ENCODE data around the gene UMODL1. TPM values are rescaled to one million over a fixed set of nuclear protein-coding genes. Genes with fewer than 3 reads are reported as not detected.

UMODL1 gene
- total RNA-seq, 3 donors from 2014 or later: 0.14 to 0.90 (median 0.16) TPM

GRCh38 chr21:42117967-42118780 lies 47.1 kb downstream of the UMODL1 start:
- H3K9me3 ChIP-seq: no peaks in the 10 kb centered on the region
- H3K4me1 ChIP-seq (ENCODE audit: low read depth): peaks cover 6% of the 10 kb centered on the region
- H3K36me3 ChIP-seq (ENCODE audit: low read depth): no peaks in the 10 kb centered on the region
- no peak overlapping the region for H3K4me3 ChIP-seq
- no peak for TF ChIP-seq CTCF (IDR thresholded peaks at IDR 0.05)
- intact Hi-C loops (cut with DNase I, micrococcal nuclease): loop anchor here (5.0 kb wide), 1 partner anchor 301 kb away; no protein-coding TSS in a partner anchor
- DNase-seq (no peak), ATAC-seq (no peak)

- Histone ChIP-seq H3K36me3 (ENCODE audit: low read depth) (no peaks in the 10 kb centered on the region), H3K4me3 (no peak overlapping the region), H3K4me1 (ENCODE audit: low read depth) (peaks cover 6% of the 10 kb centered on the region), H3K9me3 (no peaks in the 10 kb centered on the region)
- no peak for TF ChIP-seq CTCF (IDR thresholded peaks at IDR 0.05)
- ATAC-seq (no peak), DNase-seq (no peak)
- intact Hi-C loops (cut with DNase I, micrococcal nuclease): loop anchor here (5.0 kb wide), 1 partner anchor 302 kb away; no protein-coding TSS in a partner anchor
These were observed 47.8 kb downstream of the UMODL1 start for GRCh38 chr21:42118901-42119300.

GRCh38 chr21:42120101-42120902 lies 49.2 kb downstream of the UMODL1 start:
- DNase-seq (no peak), ATAC-seq (peak; percentile 39)
- Histone ChIP-seq H3K36me3 (ENCODE audit: low read depth) (no peaks in the 10 kb centered on the region), H3K4me3 (no peak overlapping the region), H3K4me1 (ENCODE audit: low read depth) (peaks cover 6% of the 10 kb centered on the region), H3K9me3 (no peaks in the 10 kb centered on the region)
- no peak for TF ChIP-seq CTCF (IDR thresholded peaks at IDR 0.05)
- intact Hi-C loops (cut with DNase I, micrococcal nuclease): no loop called here

GRCh38 chr21:42120903-42121535 lies 49.9 kb downstream of the UMODL1 start:
- Histone ChIP-seq H3K4me3 (no peak overlapping the region), H3K36me3 (ENCODE audit: low read depth) (no peaks in the 10 kb centered on the region), H3K4me1 (ENCODE audit: low read depth) (peaks cover 6% of the 10 kb centered on the region), H3K9me3 (no peaks in the 10 kb centered on the region)
- ATAC-seq: no peak
- intact Hi-C loops (cut with DNase I, micrococcal nuclease): no loop called here
- no peak for DNase-seq
- TF ChIP-seq CTCF (IDR thresholded peaks at IDR 0.05): no peak

- intact Hi-C loops (cut with DNase I, micrococcal nuclease): no loop called here
- Histone ChIP-seq H3K4me3 (no peak overlapping the region), H3K9me3 (no peaks in the 10 kb centered on the region), H3K36me3 (ENCODE audit: low read depth) (no peaks in the 10 kb centered on the region), H3K4me1 (ENCODE audit: low read depth) (peaks cover 6% of the 10 kb centered on the region)
- DNase-seq (peak in 2 of 3 donors; percentile 56 to 66), ATAC-seq (peak; percentile 75)
- no peak for TF ChIP-seq CTCF (IDR thresholded peaks at IDR 0.05)
These were observed 50.7 kb downstream of the UMODL1 start for GRCh38 chr21:42121794-42122193.

All from mucosa of descending colon (tissue), 3 donors.